Effector CD4-positive, alpha-beta T cell (primary cell): ENCODE measurements around the gene PGPEP1.
"Not testable (repeated sequence)": the region's sequence is repeated elsewhere in the genome, so short reads cannot be mapped to it uniquely, and the experiment has no call there.

ENCODE experiments used
- DNase-seq: peaks from one replicate; pipeline ENCODE4 v3.0.0-alpha.2; 2020

PGPEP1 gene

GRCh38 chr19:18308051-18308947, 32.1 kb upstream of the PGPEP1 start:
- DNase-seq = no peak

GRCh38 chr19:18308948-18309325, 31.5 kb upstream of the PGPEP1 start:
- no peak for DNase-seq

- no peak for DNase-seq
Measured at GRCh38 chr19:18309525-18310064, 30.8 kb upstream of the PGPEP1 start.

GRCh38 chr19:18310118-18310909, 30.1 kb upstream of the PGPEP1 start:
- no peak for DNase-seq

GRCh38 chr19:18310966-18311365, 29.4 kb upstream of the PGPEP1 start:
- DNase-seq = no peak

GRCh38 chr19:18311502-18312091, 28.8 kb upstream of the PGPEP1 start:
- DNase-seq = no peak

- DNase-seq = no peak
Measured at GRCh38 chr19:18312092-18312534, 28.3 kb upstream of the PGPEP1 start.

- no peak for DNase-seq
Measured at GRCh38 chr19:18313398-18313797, 27.0 kb upstream of the PGPEP1 start.

- DNase-seq = no peak
Measured at GRCh38 chr19:18317961-18318800, 22.2 kb upstream of the PGPEP1 start.

- no peak for DNase-seq
Measured at GRCh38 chr19:18319591-18320135, 20.7 kb upstream of the PGPEP1 start.

GRCh38 chr19:18320865-18321733, 19.3 kb upstream of the PGPEP1 start:
- DNase-seq = no peak

GRCh38 chr19:18321734-18322102, 18.7 kb upstream of the PGPEP1 start:
- DNase-seq = no peak

- no peak for DNase-seq
Measured at GRCh38 chr19:18322318-18322758, 18.1 kb upstream of the PGPEP1 start.

- peak; percentile 99 for DNase-seq
Measured at GRCh38 chr19:18322759-18323460, 17.5 kb upstream of the PGPEP1 start, which contains the start of gene LSM4. Gene LSM4 (minus strand): TSS chr19:18323076. CDS start chr19:18323020, 56 bp downstream.

- not testable (repeated sequence) for DNase-seq
Measured at GRCh38 chr19:18324373-18324731, 16.0 kb upstream of the PGPEP1 start.

GRCh38 chr19:18326772-18327171, 13.6 kb upstream of the PGPEP1 start:
- DNase-seq = no peak

- DNase-seq = peak; percentile 81
Measured at GRCh38 chr19:18328340-18329034, 11.9 kb upstream of the PGPEP1 start.

GRCh38 chr19:18329035-18329376, 11.4 kb upstream of the PGPEP1 start:
- no peak for DNase-seq

GRCh38 chr19:18330868-18331267, 9.5 kb upstream of the PGPEP1 start:
- DNase-seq = no peak
